Suprapubic skin (tissue), 3 donors: ENCODE results near the gene CPA2.

Experiments
- POLR2A ChIP-seq, 2 donors: fragments of 450-650 bp; IDR thresholded peaks; one replicate each; pipeline ENCODE4 v1.6.1; 2017; ENCODE audit warnings: antibody characterized with exemption in 2 of 2, mild to moderate bottlenecking in 2 of 2, moderate library complexity in 2 of 2
- TF ChIP-seq, protein P1 (sequence below), 2 donors: fragments of 200-600 bp in 1 of 2; fragments of 450-650 bp in 1 of 2; sonication (generic) in 1 of 2; IDR thresholded peaks; one replicate each; pipeline ENCODE4 v1.5.1; 2016 to 2019; ENCODE audit warnings: antibody characterized with exemption in 2 of 2, mild to moderate bottlenecking in 1 of 2, moderate library complexity in 1 of 2

DNA sequence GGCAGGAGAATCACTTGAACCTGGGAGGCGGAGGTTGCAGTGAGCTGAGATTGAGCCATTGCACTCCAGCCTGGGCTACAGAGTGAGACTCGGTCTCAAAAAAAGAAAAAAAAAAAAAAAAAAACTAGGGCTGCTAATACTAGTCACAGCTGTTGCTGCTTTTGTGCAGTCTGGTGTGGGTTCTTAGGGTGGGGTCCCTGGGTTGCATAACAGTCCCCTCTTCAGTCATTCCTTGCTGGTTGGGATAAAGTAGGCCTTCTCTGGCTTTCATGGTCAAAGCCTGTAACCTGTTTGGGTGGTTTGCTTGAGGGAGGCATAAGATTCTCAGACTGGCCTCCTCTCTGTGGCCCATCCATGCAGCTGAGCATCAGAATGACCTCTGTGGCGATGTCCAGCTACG, 44.9 kb upstream of the CPA2 start:
- TF ChIP-seq, protein P1, sequence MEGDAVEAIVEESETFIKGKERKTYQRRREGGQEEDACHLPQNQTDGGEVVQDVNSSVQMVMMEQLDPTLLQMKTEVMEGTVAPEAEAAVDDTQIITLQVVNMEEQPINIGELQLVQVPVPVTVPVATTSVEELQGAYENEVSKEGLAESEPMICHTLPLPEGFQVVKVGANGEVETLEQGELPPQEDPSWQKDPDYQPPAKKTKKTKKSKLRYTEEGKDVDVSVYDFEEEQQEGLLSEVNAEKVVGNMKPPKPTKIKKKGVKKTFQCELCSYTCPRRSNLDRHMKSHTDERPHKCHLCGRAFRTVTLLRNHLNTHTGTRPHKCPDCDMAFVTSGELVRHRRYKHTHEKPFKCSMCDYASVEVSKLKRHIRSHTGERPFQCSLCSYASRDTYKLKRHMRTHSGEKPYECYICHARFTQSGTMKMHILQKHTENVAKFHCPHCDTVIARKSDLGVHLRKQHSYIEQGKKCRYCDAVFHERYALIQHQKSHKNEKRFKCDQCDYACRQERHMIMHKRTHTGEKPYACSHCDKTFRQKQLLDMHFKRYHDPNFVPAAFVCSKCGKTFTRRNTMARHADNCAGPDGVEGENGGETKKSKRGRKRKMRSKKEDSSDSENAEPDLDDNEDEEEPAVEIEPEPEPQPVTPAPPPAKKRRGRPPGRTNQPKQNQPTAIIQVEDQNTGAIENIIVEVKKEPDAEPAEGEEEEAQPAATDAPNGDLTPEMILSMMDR (IDR thresholded peaks at IDR 0.05) = no peak
- no peak for TF ChIP-seq POLR2A (IDR thresholded peaks at IDR 0.05)
